ENCODE measurements around the gene CDK4. TPM values are rescaled to one million over a fixed set of nuclear protein-coding genes. Genes with fewer than 3 reads are reported as not detected.

The CDK4 gene
- total and polyA plus RNA-seq, 4 donors: 28.1 to 69.1 (median 38.2) TPM

DNA sequence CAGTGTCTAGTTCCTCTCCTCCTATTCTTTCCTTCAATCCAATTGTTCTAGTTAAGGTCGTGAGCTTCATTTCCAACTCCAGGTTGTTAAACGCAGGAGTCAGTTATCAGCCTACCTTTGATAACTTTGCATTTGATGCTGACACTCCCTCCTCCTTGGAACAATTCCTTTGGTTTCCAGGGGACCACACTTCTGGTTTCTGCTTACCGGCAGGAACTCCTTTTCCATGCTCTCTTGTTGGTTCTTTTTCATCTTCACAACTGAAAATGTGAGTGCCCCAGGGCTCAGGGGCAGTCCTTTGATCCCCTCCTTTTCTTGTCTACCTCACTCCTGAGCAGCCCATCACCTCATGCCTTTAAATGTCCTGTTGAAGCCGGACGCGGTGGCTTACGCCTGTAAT is 25.3 kb upstream of the CDK4 start:
- H3K4me3 ChIP-seq (ENCODE audit: low read depth in 1 of 3, low read length in 3 of 3): no peak overlapping the region
- peaks cover 0 to 10% (median 6%) of the 10 kb centered on the region in 4 donors for H3K4me1 ChIP-seq (ENCODE audit: control insufficient read depth in 4 of 4, insufficient read depth in 4 of 4, low read length in 3 of 4)
- no peak overlapping the region for H3K27ac ChIP-seq (ENCODE audit: low read depth in 1 of 2, low read length in 2 of 2)
- 96% methylated on average over 7 of the region's 7 CpGs for WGBS
- H3K27me3 ChIP-seq (ENCODE audit: control insufficient read depth in 4 of 4, insufficient read depth in 4 of 4, low read length in 3 of 4): no peaks in the 10 kb centered on the region
- H3K36me3 ChIP-seq (ENCODE audit: control insufficient read depth in 4 of 4, insufficient read depth in 3 of 4, low read depth in 1 of 4, low read length in 3 of 4): peaks cover 0 to 3% (median 0%) of the 10 kb centered on the region in 4 donors
- H3K9ac ChIP-seq (ENCODE audit: low read depth in 1 of 2, low read length in 2 of 2): no peak overlapping the region
- DNase-seq (ENCODE audit: low spot score): no peak
- no peaks in the 10 kb centered on the region for H3K9me3 ChIP-seq (ENCODE audit: control insufficient read depth in 4 of 4, low read length in 3 of 4)
- TF ChIP-seq FOXA2 (IDR thresholded peaks at IDR 0.05): no peak
- TF ChIP-seq YY1 (IDR thresholded peaks at IDR 0.05): no peak
- no peak for TF ChIP-seq RXRA (IDR thresholded peaks at IDR 0.05)
- no peak for TF ChIP-seq JUND (IDR thresholded peaks at IDR 0.05)
- no peak for TF ChIP-seq GABPA (IDR thresholded peaks at IDR 0.05 in 1 of 2, conservative IDR thresholded peaks at IDR 0.05 in 1 of 2)
- no peak for TF ChIP-seq TAF1 (conservative IDR thresholded peaks at IDR 0.05)
- TF ChIP-seq NR2F2 (IDR thresholded peaks at IDR 0.05): no peak
- TF ChIP-seq, protein P1, sequence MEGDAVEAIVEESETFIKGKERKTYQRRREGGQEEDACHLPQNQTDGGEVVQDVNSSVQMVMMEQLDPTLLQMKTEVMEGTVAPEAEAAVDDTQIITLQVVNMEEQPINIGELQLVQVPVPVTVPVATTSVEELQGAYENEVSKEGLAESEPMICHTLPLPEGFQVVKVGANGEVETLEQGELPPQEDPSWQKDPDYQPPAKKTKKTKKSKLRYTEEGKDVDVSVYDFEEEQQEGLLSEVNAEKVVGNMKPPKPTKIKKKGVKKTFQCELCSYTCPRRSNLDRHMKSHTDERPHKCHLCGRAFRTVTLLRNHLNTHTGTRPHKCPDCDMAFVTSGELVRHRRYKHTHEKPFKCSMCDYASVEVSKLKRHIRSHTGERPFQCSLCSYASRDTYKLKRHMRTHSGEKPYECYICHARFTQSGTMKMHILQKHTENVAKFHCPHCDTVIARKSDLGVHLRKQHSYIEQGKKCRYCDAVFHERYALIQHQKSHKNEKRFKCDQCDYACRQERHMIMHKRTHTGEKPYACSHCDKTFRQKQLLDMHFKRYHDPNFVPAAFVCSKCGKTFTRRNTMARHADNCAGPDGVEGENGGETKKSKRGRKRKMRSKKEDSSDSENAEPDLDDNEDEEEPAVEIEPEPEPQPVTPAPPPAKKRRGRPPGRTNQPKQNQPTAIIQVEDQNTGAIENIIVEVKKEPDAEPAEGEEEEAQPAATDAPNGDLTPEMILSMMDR (IDR thresholded peaks at IDR 0.05; ENCODE audit: low read depth, low read length, missing input control): no peak
- TF ChIP-seq RAD21 (IDR thresholded peaks at IDR 0.05): no peak
- TF ChIP-seq EGR1 (IDR thresholded peaks at IDR 0.05; ENCODE audit: low read depth in 2 of 2): no peak
- TF ChIP-seq HNF4A (conservative IDR thresholded peaks at IDR 0.05): no peak
- TF ChIP-seq, protein P2, sequence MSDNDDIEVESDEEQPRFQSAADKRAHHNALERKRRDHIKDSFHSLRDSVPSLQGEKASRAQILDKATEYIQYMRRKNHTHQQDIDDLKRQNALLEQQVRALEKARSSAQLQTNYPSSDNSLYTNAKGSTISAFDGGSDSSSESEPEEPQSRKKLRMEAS (IDR thresholded peaks at IDR 0.05): no peak
- TF ChIP-seq, protein P3, sequence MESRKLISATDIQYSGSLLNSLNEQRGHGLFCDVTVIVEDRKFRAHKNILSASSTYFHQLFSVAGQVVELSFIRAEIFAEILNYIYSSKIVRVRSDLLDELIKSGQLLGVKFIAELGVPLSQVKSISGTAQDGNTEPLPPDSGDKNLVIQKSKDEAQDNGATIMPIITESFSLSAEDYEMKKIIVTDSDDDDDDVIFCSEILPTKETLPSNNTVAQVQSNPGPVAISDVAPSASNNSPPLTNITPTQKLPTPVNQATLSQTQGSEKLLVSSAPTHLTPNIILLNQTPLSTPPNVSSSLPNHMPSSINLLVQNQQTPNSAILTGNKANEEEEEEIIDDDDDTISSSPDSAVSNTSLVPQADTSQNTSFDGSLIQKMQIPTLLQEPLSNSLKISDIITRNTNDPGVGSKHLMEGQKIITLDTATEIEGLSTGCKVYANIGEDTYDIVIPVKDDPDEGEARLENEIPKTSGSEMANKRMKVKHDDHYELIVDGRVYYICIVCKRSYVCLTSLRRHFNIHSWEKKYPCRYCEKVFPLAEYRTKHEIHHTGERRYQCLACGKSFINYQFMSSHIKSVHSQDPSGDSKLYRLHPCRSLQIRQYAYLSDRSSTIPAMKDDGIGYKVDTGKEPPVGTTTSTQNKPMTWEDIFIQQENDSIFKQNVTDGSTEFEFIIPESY (IDR thresholded peaks at IDR 0.05): no peak
- TF ChIP-seq, protein P4, sequence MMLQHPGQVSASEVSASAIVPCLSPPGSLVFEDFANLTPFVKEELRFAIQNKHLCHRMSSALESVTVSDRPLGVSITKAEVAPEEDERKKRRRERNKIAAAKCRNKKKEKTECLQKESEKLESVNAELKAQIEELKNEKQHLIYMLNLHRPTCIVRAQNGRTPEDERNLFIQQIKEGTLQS (IDR thresholded peaks at IDR 0.05): no peak
- no peak for TF ChIP-seq SP1 (IDR thresholded peaks at IDR 0.05)
- TF ChIP-seq, protein P5, sequence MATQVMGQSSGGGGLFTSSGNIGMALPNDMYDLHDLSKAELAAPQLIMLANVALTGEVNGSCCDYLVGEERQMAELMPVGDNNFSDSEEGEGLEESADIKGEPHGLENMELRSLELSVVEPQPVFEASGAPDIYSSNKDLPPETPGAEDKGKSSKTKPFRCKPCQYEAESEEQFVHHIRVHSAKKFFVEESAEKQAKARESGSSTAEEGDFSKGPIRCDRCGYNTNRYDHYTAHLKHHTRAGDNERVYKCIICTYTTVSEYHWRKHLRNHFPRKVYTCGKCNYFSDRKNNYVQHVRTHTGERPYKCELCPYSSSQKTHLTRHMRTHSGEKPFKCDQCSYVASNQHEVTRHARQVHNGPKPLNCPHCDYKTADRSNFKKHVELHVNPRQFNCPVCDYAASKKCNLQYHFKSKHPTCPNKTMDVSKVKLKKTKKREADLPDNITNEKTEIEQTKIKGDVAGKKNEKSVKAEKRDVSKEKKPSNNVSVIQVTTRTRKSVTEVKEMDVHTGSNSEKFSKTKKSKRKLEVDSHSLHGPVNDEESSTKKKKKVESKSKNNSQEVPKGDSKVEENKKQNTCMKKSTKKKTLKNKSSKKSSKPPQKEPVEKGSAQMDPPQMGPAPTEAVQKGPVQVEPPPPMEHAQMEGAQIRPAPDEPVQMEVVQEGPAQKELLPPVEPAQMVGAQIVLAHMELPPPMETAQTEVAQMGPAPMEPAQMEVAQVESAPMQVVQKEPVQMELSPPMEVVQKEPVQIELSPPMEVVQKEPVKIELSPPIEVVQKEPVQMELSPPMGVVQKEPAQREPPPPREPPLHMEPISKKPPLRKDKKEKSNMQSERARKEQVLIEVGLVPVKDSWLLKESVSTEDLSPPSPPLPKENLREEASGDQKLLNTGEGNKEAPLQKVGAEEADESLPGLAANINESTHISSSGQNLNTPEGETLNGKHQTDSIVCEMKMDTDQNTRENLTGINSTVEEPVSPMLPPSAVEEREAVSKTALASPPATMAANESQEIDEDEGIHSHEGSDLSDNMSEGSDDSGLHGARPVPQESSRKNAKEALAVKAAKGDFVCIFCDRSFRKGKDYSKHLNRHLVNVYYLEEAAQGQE (IDR thresholded peaks at IDR 0.05): no peak

DNA sequence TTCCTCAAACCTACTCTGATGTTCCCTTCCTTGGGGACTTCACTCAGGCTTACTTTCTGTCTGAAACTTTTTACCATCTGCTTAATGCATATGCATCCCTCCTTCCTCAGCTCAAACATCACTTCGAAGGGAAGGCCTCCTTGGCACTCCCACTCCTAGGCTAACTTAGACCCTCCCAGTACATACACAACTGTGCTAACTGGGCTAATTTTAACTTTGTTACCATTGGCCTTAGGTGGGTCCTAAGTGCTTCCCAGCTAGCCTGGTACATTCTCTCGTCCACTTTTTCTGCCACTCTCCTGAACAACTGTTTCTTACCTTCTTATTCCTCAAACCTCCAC is 24.1 kb upstream of the CDK4 start:
- peaks cover 2 to 10% (median 8%) of the 10 kb centered on the region in 4 donors for H3K4me1 ChIP-seq (ENCODE audit: control insufficient read depth in 4 of 4, insufficient read depth in 4 of 4, low read length in 3 of 4)
- H3K4me3 ChIP-seq (ENCODE audit: low read depth in 1 of 3, low read length in 3 of 3): no peak overlapping the region
- DNase-seq (ENCODE audit: low spot score): no peak
- H3K27ac ChIP-seq (ENCODE audit: low read depth in 1 of 2, low read length in 2 of 2): no peak overlapping the region
- H3K9ac ChIP-seq (ENCODE audit: low read depth in 1 of 2, low read length in 2 of 2): no peak overlapping the region
- H3K36me3 ChIP-seq (ENCODE audit: control insufficient read depth in 4 of 4, insufficient read depth in 3 of 4, low read depth in 1 of 4, low read length in 3 of 4): peaks cover 0 to 3% (median 0%) of the 10 kb centered on the region in 4 donors
- 92% methylated on average over 2 of the region's 2 CpGs for WGBS
- no peaks in the 10 kb centered on the region for H3K27me3 ChIP-seq (ENCODE audit: control insufficient read depth in 4 of 4, insufficient read depth in 4 of 4, low read length in 3 of 4)
- no peaks in the 10 kb centered on the region for H3K9me3 ChIP-seq (ENCODE audit: control insufficient read depth in 4 of 4, low read length in 3 of 4)
- TF ChIP-seq YY1 (IDR thresholded peaks at IDR 0.05) (no peak), JUND (IDR thresholded peaks at IDR 0.05) (no peak), FOXA2 (IDR thresholded peaks at IDR 0.05) (no peak), HNF4G (IDR thresholded peaks at IDR 0.05) (no peak), HNF4A (conservative IDR thresholded peaks at IDR 0.05) (no peak), RXRA (IDR thresholded peaks at IDR 0.05) (no peak)
- TF ChIP-seq, protein P1 (IDR thresholded peaks at IDR 0.05; ENCODE audit: low read depth, low read length, missing input control): no peak
- TF ChIP-seq, protein P3 (IDR thresholded peaks at IDR 0.05): no peak
- TF ChIP-seq, protein P4 (IDR thresholded peaks at IDR 0.05): no peak
